Spleen (tissue), 7 donors: ENCODE data around the gene NIPAL3.

Source experiments
- CTCF ChIP-seq, 11 experiments: fragments of 200-600 bp in 7 of 11; fragments of 450-650 bp in 4 of 11; sonication (generic) in 4 of 11; IDR thresholded peaks in 8 of 11; conservative IDR thresholded peaks in 3 of 11; 1 replicate in 7 of 11; 2 replicates in 4 of 11; pipeline versions ENCODE4 v1.4.0 to v1.8.0; 2016 to 2021; ENCODE audit warnings: antibody characterized with exemption in 11 of 11, inconsistent platforms in 4 of 11, mild to moderate bottlenecking in 1 of 11
- POLR2A ChIP-seq, 3 donors: fragments of 450-650 bp; IDR thresholded peaks; one replicate each; pipeline ENCODE4 v1.5.1; 2017; ENCODE audit warnings: antibody characterized with exemption in 3 of 3, mild to moderate bottlenecking in 1 of 3
- POLR2AphosphoS5 ChIP-seq, 3 donors: sonication (generic); formaldehyde crosslinking; IDR thresholded peaks; one replicate each; pipeline ENCODE4 v1.5.1; 2017; ENCODE audit warnings: antibody characterized with exemption in 3 of 3
- donor health status: DM: no; HTN: no; CAD: no; lungs with moderate emphysema.
- donor health status: DM: no; HTN: no; CAD: no.
- donor health status: DM: no; HTN: no; CAD: no.

GRCh38 chr1:24503059-24503751 is 87.6 kb downstream of the NIPAL3 start:
- TF ChIP-seq CTCF (IDR thresholded peaks at IDR 0.05 in 8 of 11, conservative IDR thresholded peaks at IDR 0.05 in 3 of 11) (no peak), POLR2AphosphoS5 (IDR thresholded peaks at IDR 0.05) (peak in 2 of 3 donors; percentile 12 to 60), POLR2A (IDR thresholded peaks at IDR 0.05) (no peak)
